WTC11 (cell line): Measurements from ENCODE around the gene TRAF2.

Experiments used
- CREM ChIP-seq: sonication (generic); formaldehyde crosslinking; IDR thresholded peaks from 2 replicates; pipeline ENCODE4 v1.8.1; 2022; ENCODE audit warnings: mild to moderate bottlenecking, missing genetic modification reagents, moderate library complexity
- FOXJ3 ChIP-seq: sonication (generic); formaldehyde crosslinking; IDR thresholded peaks from 2 replicates; pipeline ENCODE4 v1.9.0; 2021; ENCODE audit warnings: missing genetic modification reagents, mild to moderate bottlenecking, borderline replicate concordance
- ZNF423 ChIP-seq: fragments of 250-450 bp; sonication (Bioruptor Pico); IDR thresholded peaks from 2 replicates; pipeline ENCODE4 v2.1.2; 2022; ENCODE audit warnings: mild to moderate bottlenecking, moderate library complexity
- TF ChIP-seq, protein P1 (sequence below): fragments of 200-600 bp; IDR thresholded peaks from 2 replicates; pipeline ENCODE4 v1.8.0; 2022; ENCODE audit warnings: antibody characterized with exemption
- TF ChIP-seq, protein P2 (sequence below): sonication (generic); formaldehyde crosslinking; IDR thresholded peaks from 2 replicates; pipeline ENCODE4 v1.8.0; 2023; ENCODE audit warnings: mild to moderate bottlenecking, missing genetic modification reagents
- TF ChIP-seq, protein P3 (sequence below): sonication (generic); formaldehyde crosslinking; conservative IDR thresholded peaks from 2 replicates; pipeline ENCODE4 v1.8.1; 2022; ENCODE audit warnings: mild to moderate bottlenecking, missing genetic modification reagents
- TF ChIP-seq, protein P4 (sequence below): sonication (generic); formaldehyde crosslinking; IDR thresholded peaks from 2 replicates; pipeline ENCODE4 v1.8.1; 2023; ENCODE audit warnings: mild to moderate bottlenecking, missing genetic modification reagents
- TF ChIP-seq, protein P5 (sequence below): sonication (generic); formaldehyde crosslinking; IDR thresholded peaks from 2 replicates; pipeline ENCODE4 v1.8.0; 2023; ENCODE audit warnings: missing genetic modification reagents

DNA sequence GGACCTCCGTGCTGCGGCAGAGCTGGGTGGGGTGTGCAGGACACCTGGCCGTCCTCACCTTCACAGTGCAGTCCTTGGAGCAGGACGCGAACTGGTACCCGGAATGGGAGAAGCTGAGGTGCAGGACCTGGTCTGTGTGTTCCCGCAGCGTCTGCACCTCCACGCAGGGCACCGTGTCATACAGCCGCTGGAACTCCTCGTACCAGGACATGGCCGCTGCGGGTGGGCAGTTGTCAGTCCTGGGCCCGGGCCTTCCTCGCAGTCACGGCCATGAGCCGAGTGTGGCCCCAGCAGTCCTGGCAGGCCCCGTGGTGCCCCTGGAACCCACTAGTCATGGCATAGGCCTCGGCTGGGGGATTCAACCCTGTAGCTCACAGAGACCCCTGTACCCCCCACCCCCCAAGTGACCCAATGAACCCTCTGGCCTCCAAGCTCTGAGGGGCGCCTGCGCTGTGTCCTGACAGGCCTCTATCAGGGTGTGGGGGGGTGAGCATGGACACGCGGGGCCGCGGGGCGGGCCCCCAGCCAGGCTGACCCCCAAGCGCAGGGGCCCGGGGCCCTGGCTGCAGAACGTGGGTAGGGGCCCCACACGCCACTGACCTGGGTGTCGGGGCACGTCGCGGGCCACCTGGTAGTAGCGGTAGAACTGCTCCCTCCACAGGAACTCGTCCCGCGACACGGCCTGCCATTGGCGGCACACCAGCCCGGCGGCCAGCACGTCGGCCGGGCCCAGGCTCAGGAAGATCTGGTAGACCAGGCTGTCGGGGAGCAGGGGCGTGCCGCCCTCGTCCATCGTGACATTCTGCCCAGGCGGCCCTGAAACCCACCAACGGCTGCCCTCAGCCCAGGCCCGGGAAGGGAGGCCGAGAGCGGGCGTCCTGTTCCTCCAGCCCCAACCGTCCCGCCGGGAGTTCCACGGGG is 57.2 kb downstream of the TRAF2 start:
- TF ChIP-seq, protein P1, sequence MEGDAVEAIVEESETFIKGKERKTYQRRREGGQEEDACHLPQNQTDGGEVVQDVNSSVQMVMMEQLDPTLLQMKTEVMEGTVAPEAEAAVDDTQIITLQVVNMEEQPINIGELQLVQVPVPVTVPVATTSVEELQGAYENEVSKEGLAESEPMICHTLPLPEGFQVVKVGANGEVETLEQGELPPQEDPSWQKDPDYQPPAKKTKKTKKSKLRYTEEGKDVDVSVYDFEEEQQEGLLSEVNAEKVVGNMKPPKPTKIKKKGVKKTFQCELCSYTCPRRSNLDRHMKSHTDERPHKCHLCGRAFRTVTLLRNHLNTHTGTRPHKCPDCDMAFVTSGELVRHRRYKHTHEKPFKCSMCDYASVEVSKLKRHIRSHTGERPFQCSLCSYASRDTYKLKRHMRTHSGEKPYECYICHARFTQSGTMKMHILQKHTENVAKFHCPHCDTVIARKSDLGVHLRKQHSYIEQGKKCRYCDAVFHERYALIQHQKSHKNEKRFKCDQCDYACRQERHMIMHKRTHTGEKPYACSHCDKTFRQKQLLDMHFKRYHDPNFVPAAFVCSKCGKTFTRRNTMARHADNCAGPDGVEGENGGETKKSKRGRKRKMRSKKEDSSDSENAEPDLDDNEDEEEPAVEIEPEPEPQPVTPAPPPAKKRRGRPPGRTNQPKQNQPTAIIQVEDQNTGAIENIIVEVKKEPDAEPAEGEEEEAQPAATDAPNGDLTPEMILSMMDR = no peak
- TF ChIP-seq, protein P2, sequence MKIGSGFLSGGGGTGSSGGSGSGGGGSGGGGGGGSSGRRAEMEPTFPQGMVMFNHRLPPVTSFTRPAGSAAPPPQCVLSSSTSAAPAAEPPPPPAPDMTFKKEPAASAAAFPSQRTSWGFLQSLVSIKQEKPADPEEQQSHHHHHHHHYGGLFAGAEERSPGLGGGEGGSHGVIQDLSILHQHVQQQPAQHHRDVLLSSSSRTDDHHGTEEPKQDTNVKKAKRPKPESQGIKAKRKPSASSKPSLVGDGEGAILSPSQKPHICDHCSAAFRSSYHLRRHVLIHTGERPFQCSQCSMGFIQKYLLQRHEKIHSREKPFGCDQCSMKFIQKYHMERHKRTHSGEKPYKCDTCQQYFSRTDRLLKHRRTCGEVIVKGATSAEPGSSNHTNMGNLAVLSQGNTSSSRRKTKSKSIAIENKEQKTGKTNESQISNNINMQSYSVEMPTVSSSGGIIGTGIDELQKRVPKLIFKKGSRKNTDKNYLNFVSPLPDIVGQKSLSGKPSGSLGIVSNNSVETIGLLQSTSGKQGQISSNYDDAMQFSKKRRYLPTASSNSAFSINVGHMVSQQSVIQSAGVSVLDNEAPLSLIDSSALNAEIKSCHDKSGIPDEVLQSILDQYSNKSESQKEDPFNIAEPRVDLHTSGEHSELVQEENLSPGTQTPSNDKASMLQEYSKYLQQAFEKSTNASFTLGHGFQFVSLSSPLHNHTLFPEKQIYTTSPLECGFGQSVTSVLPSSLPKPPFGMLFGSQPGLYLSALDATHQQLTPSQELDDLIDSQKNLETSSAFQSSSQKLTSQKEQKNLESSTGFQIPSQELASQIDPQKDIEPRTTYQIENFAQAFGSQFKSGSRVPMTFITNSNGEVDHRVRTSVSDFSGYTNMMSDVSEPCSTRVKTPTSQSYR (CRISPR knock-in tag) = no peak
- TF ChIP-seq ZNF423 (CRISPR knock-in tag) = no peak
- TF ChIP-seq, protein P3, sequence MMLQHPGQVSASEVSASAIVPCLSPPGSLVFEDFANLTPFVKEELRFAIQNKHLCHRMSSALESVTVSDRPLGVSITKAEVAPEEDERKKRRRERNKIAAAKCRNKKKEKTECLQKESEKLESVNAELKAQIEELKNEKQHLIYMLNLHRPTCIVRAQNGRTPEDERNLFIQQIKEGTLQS (CRISPR knock-in tag) = no peak
- no peak for TF ChIP-seq FOXJ3
- TF ChIP-seq CREM (CRISPR knock-in tag) = no peak
- TF ChIP-seq, protein P4, sequence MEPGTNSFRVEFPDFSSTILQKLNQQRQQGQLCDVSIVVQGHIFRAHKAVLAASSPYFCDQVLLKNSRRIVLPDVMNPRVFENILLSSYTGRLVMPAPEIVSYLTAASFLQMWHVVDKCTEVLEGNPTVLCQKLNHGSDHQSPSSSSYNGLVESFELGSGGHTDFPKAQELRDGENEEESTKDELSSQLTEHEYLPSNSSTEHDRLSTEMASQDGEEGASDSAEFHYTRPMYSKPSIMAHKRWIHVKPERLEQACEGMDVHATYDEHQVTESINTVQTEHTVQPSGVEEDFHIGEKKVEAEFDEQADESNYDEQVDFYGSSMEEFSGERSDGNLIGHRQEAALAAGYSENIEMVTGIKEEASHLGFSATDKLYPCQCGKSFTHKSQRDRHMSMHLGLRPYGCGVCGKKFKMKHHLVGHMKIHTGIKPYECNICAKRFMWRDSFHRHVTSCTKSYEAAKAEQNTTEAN (CRISPR knock-in tag) = no peak
- TF ChIP-seq, protein P5, sequence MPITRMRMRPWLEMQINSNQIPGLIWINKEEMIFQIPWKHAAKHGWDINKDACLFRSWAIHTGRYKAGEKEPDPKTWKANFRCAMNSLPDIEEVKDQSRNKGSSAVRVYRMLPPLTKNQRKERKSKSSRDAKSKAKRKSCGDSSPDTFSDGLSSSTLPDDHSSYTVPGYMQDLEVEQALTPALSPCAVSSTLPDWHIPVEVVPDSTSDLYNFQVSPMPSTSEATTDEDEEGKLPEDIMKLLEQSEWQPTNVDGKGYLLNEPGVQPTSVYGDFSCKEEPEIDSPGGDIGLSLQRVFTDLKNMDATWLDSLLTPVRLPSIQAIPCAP (CRISPR knock-in tag) = no peak
